Muscle of leg (tissue), 11 donors: ENCODE data around the gene NRG3. TPM values are rescaled to one million over a fixed set of nuclear protein-coding genes. Genes with fewer than 3 reads are reported as not detected.
A peak's percentile ranks its signal among the peaks of the same experiment; 100 is the strongest.

ENCODE experiments used
- DNase-seq: peaks from one replicate; pipeline ENCODE4 v3.0.0; 2013
- H3K27ac ChIP-seq: one replicate; pipeline ENCODE4 v1.5.1; 2013; ENCODE audit warnings: mild to moderate bottlenecking, low read length, control low read depth
- H3K27me3 ChIP-seq: one replicate; pipeline ENCODE4 v1.6.1; 2013; ENCODE audit warnings: low read length; ENCODE audit not compliant: control insufficient read depth, insufficient read depth
- H3K36me3 ChIP-seq: one replicate; pipeline ENCODE4 v1.6.1; 2013; ENCODE audit warnings: low read length; ENCODE audit not compliant: control insufficient read depth, insufficient read depth
- H3K4me1 ChIP-seq: one replicate; pipeline ENCODE4 v1.6.1; 2013; ENCODE audit warnings: low read length; ENCODE audit not compliant: control insufficient read depth, insufficient read depth
- H3K4me3 ChIP-seq: one replicate; pipeline ENCODE4 v1.5.1; 2013; ENCODE audit warnings: low read length, control low read depth
- H3K9me3 ChIP-seq: replicated peaks from 2 replicates; pipeline ENCODE4 v1.6.1; 2013; ENCODE audit warnings: low read depth, low read length; ENCODE audit not compliant: control insufficient read depth
- WGBS: methylation state at CpG from one replicate; pipeline ENCODE4 v1.1.5; 2013; ENCODE audit warnings: missing lambda C conversion rate; ENCODE audit not compliant: insufficient coverage; 5-methylcytosine and 5-hydroxymethylcytosine counted together
- polyA plus RNA-seq, 8 donors: library from polyadenylated mRNA; unstranded; fragments of 120-200 nt; gene quantifications; one replicate each; pipeline versions ENCODE4 v1.2.1 to v1.2.3, GENCODE V29; 2013; ENCODE audit warnings: inconsistent platforms in 1 of 8, low replicate concordance in 1 of 8; ENCODE audit not compliant: insufficient read length in 8 of 8, insufficient read depth in 1 of 8
- total RNA-seq: library from RNA; stranded (reverse); fragments of 120-200 nt; gene quantifications from one replicate; pipeline ENCODE4 v1.2.4, GENCODE V29; 2013

NRG3 gene
- total and polyA plus RNA-seq, 9 donors, result 0.04 to 0.60 (median 0.18) TPM

DNA sequence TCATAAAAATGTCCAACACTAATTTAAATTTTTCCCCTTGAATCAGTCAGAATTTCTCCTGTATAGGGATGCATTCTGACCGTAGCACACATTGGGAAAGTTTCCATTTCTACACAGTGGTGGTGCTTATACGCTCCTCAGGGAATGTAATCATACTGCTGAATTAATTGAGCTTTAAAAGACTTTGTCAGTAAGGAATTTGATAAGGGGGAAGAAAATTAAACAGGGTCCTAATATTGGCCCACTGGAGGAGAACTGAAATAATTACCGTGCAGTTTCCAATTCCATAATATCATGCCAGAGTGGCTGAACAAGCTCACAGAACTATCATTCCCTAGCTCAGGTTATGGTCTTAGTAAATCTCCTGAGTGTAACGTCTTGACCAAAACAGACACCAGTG, 1041.9 kb downstream of the NRG3 start:
- Histone ChIP-seq H3K36me3 (no peaks in the 10 kb centered on the region), H3K4me3 (no peak overlapping the region), H3K27ac (no peak overlapping the region), H3K27me3 (no peaks in the 10 kb centered on the region), H3K4me1 (no peaks in the 10 kb centered on the region), H3K9me3 (peaks cover 3% of the 10 kb centered on the region)
- 100% methylated on average over 1 of the region's 4 CpGs for WGBS
- DNase-seq, result no peak

DNA sequence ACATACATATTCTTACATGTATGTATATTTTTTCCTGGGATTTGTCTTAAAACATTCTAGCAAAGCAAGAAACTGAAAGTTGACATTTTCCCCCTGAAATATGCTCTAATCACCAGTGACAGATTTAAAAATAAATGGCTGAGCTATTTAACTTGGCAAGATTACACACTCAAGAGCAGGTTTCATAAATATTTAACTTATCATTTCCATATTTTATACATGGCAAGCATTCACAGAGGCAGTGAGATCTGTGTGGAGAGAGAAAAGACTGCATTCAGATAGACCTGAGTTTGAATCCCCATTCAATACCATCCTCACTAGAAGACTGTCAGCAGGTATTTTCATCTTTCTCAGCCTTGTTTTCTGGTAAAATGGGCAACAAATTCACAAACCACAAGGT, 1043.0 kb downstream of the NRG3 start:
- peaks cover 3% of the 10 kb centered on the region for H3K9me3 ChIP-seq
- no peak overlapping the region for H3K27ac ChIP-seq
- H3K27me3 ChIP-seq, result no peaks in the 10 kb centered on the region
- no peak overlapping the region for H3K4me3 ChIP-seq
- no peaks in the 10 kb centered on the region for H3K36me3 ChIP-seq
- no peaks in the 10 kb centered on the region for H3K4me1 ChIP-seq
- DNase-seq, result no peak

DNA sequence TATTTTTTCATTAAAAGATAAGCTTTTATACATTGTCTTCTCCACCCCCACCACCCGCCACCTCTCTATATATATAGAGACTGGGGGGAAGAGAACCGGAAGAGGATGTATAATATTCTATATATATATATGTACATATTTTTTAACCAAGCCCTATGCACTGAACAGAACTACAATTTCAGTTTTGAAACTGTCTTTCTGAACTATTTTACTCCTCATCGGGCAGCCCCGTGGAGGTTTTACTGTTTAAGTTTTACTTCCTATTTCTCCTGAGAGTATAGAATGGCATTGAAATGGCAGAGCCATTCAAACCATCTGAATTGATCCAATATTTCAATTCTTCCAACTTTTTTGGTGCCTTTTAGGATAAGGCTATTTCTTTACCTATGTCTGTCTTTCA, 1047.1 kb downstream of the NRG3 start:
- Histone ChIP-seq H3K27me3 (no peaks in the 10 kb centered on the region), H3K4me1 (no peaks in the 10 kb centered on the region), H3K9me3 (peaks cover 3% of the 10 kb centered on the region), H3K27ac (no peak overlapping the region), H3K4me3 (no peak overlapping the region), H3K36me3 (no peaks in the 10 kb centered on the region)
- no CpG with 5 or more reads among the region's 4 CpGs for WGBS
- DNase-seq, result no peak

DNA sequence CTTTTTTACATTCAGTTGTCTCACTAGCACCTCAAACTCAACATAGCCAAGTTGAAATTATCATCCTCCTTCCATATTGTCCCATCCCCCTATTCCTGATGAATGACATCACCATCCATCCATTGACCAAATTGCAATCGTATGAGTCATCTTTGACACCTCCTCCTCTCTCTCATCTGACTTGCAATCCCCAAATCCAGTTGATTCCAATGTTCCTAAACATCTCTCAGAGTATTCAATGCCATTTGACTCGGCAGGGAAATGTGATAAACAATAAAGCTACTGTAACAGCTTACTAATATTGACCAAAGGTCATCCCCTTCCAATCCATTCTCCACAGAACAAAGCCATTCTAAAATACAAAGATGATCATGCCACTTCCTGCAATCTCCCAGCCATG, 1047.8 kb downstream of the NRG3 start:
- no peaks in the 10 kb centered on the region for H3K4me1 ChIP-seq
- no peak overlapping the region for H3K27ac ChIP-seq
- WGBS, result 84% methylated on average over 2 of the region's 2 CpGs
- H3K27me3 ChIP-seq, result no peaks in the 10 kb centered on the region
- H3K9me3 ChIP-seq, result peaks cover 3% of the 10 kb centered on the region
- no peak overlapping the region for H3K4me3 ChIP-seq
- DNase-seq, result no peak
- H3K36me3 ChIP-seq, result no peaks in the 10 kb centered on the region

DNA sequence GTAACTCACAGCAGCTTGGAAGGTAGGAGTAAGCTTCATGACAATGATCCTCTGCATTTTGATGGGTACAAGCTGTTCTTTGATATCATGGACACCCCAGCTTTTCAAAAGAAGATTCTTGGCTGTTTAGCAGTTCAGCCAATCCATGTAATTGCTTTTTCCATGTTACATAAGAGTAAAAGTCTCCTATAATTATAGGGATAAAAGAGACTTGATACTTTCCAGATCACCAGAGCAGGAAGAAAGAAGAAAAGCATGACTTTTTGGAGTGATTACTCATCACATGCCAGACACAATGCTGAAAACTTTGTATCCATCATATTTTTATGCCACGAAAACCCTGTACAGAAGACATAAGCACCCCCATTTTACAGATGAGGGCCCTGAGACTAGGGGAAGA, 1049.7 kb downstream of the NRG3 start:
- Histone ChIP-seq H3K9me3 (peaks cover 3% of the 10 kb centered on the region), H3K4me3 (no peak overlapping the region), H3K36me3 (no peaks in the 10 kb centered on the region), H3K27ac (no peak overlapping the region), H3K4me1 (no peaks in the 10 kb centered on the region), H3K27me3 (no peaks in the 10 kb centered on the region)
- DNase-seq, result no peak
- no CpG with 5 or more reads among the region's 1 CpG for WGBS

DNA sequence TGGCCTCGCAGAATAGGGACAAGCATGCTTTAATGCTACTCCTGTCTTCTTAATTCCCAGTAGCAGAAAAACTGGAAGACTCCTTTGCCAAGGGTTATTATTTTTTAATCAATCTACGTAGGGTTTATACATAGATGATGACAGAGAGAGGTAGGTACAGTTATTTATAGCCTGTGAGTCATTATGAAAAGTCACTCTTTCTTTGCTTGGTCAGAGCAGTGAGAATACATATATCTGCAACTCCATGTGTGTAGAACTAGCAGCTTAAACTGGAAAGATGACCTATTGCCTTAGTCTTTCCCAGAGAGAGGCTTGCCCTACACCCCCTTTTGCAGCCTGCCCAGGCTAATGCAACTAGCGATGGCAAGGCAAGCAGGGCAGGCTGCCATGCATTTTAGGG, 1050.6 kb downstream of the NRG3 start:
- WGBS, result no CpG with 5 or more reads among the region's 3 CpGs
- H3K4me3 ChIP-seq, result no peak overlapping the region
- H3K27ac ChIP-seq, result no peak overlapping the region
- H3K4me1 ChIP-seq, result no peaks in the 10 kb centered on the region
- DNase-seq, result no peak
- no peaks in the 10 kb centered on the region for H3K27me3 ChIP-seq
- no peaks in the 10 kb centered on the region for H3K9me3 ChIP-seq
- H3K36me3 ChIP-seq, result no peaks in the 10 kb centered on the region

DNA sequence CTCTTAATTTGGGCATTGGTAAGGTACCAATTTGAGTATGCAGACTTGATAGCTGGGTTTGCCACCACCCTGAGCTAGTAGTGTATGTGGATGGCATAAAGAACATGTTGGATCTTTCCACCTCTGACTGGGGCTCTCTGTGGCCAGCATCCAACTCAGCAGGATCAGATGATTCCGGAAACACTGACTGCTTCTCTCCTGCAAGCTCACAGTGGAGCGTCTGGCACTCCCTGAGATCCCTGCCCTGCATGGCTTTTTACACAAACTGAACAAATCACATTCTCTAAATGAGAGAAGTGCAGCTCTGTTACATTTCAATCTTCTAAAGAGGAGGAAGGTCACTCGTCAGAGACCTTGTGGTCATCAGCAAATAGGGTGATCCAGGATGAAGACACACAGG, 1057.5 kb downstream of the NRG3 start:
- no peak overlapping the region for H3K27ac ChIP-seq
- H3K4me3 ChIP-seq, result no peak overlapping the region
- no peaks in the 10 kb centered on the region for H3K27me3 ChIP-seq
- WGBS, result 63% methylated on average over 2 of the region's 3 CpGs
- H3K36me3 ChIP-seq, result no peaks in the 10 kb centered on the region
- no peaks in the 10 kb centered on the region for H3K4me1 ChIP-seq
- no peak for DNase-seq
- no peaks in the 10 kb centered on the region for H3K9me3 ChIP-seq

DNA sequence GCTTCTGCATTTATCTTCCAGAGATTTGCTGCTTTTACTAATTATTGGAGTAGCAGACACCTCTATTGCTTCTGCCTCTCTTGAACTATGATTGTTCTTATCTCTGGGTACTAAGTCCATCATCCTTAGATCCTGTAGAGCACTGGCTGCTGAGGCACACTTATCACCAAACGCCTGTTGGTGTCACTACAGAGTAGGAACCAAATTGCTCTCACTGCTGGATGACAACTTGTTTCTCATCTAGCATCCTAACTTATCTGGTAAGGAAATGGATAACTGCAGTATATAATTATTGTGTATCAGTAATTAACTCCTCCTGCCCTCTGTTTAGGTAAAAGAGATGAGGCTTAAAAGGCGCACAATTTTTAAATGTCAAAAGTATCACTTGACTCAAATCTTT, 1059.4 kb downstream of the NRG3 start:
- no peak for DNase-seq
- Histone ChIP-seq H3K9me3 (no peaks in the 10 kb centered on the region), H3K27ac (no peak overlapping the region), H3K4me3 (no peak overlapping the region), H3K4me1 (no peaks in the 10 kb centered on the region), H3K27me3 (no peaks in the 10 kb centered on the region), H3K36me3 (no peaks in the 10 kb centered on the region)
- no CpG with 5 or more reads among the region's 2 CpGs for WGBS

DNA sequence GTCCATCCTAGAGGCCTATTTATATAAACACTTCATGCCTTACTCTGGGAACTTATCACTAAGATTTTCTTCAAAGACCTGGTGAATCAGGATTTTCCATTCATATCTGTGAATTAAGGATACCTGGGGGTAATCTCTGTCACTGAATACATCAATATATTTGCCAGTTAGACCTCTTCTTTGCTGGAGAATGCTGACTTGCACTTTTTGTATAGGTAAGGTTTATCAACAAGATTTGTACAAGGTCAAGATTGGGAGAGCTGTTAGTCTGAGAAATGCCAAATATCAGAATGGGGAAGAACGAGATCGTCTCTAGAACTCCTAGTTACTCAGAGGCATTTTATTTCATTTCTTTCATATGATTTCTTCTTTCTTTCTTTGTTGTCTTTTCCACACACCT, 1060.0 kb downstream of the NRG3 start:
- Histone ChIP-seq H3K27me3 (no peaks in the 10 kb centered on the region), H3K4me1 (no peaks in the 10 kb centered on the region), H3K36me3 (no peaks in the 10 kb centered on the region), H3K4me3 (no peak overlapping the region), H3K9me3 (no peaks in the 10 kb centered on the region), H3K27ac (no peak overlapping the region)
- DNase-seq, result no peak
- no CpG with 5 or more reads among the region's 2 CpGs for WGBS

DNA sequence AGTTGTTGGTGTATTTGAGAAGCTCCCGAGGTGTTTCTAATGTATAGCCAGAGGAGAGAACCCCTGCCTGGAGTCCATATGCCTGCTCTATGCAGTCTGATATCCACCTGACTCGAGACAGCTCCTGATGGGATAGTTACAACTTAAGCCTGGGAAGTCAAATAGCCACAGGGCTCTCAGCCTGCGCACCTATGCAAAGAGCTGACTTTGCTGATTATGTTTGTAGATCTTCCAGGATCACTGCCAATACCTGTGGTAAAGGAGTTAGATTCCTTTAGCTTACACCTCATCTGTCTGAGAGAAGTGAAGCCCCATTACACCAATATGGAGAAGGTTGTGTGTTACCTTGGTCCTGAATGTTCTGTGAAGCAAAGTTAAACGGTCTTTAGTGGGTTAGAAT, 1063.3 kb downstream of the NRG3 start:
- no peak overlapping the region for H3K4me3 ChIP-seq
- peaks cover 4% of the 10 kb centered on the region for H3K4me1 ChIP-seq
- H3K36me3 ChIP-seq, result no peaks in the 10 kb centered on the region
- no peaks in the 10 kb centered on the region for H3K9me3 ChIP-seq
- H3K27me3 ChIP-seq, result no peaks in the 10 kb centered on the region
- H3K27ac ChIP-seq, result no peak overlapping the region
- DNase-seq, result no peak
- 88% methylated on average over 3 of the region's 4 CpGs for WGBS

DNA sequence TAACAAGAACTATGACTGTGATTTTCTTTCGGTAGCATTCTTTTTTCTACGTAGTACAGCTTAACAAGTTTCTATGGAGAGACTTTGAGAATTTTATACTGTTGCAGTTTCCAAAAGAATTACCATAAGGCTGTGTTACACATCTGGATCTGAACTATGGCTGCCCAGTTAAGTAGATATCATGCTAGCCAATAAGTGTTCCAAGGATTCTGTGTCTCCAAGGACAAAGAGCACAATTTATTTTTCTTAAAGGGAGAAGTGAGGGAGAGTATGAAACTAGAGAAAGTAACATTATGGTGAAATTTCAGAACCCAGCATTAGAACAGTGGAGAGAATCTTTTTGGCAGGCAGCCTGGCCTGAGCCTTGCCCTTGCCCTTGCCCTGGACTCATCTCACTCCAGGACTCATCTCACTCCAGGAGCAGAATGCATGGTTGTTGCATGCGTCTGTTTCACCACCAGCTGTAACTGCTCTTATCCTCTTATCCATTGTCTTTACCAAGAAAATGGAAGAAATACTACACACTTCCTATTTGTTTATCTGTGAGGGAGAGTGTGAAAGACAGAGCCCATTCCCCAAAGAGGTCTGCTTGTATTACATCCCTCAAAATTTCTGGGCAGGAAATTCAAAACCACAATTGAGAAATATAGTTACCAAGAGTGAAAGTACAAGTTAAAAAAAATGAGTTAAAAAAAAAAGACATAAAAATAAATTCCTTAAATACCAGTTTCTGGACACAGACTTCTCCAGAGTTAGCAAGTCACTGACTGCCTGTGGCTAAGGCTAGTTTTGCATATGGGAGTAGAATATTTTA, 1067.5 kb downstream of the NRG3 start:
- Histone ChIP-seq H3K27ac (no peak overlapping the region), H3K36me3 (no peaks in the 10 kb centered on the region), H3K9me3 (peaks cover 5% of the 10 kb centered on the region), H3K4me1 (peaks cover 4% of the 10 kb centered on the region), H3K27me3 (no peaks in the 10 kb centered on the region), H3K4me3 (no peak overlapping the region)
- peak; percentile 76 for DNase-seq
- WGBS, result 50% methylated on average over 1 of the region's 3 CpGs
